Activated CD4-positive, CD25-positive, alpha-beta regulatory T cell treated with anti-CD3 and anti-CD28 coated beads, Interleukin-2, amount 50 U/mL, for 24 hours (primary cell): ENCODE data around the gene ALOX15.
"Not testable (repeated sequence)": the region's sequence is repeated elsewhere in the genome, so short reads cannot be mapped to it uniquely, and the experiment has no call there.

Source experiments
- ATAC-seq, 2 donors: fragments of 150-1000 bp; cut with Tn5 transposase; one replicate each; pipeline ENCODE4 v1.10.0; 2021; ENCODE audit warnings: mild to moderate bottlenecking in 1 of 2, moderate library complexity in 1 of 2

Gene ALOX15

GRCh38 chr17:4641297-4642195, at the start of gene ALOX15:
Gene ALOX15, minus strand, starts transcription at chr17:4641678. Its CDS starts 27 bp downstream, at chr17:4641651.
- ATAC-seq: no peak

- peak in 1 of 2 donors; percentile 49 for ATAC-seq
These were observed 49.3 kb upstream of the ALOX15 start for GRCh38 chr17:4690745-4691144.

GRCh38 chr17:4689872-4690271, 48.4 kb upstream of the ALOX15 start:
- ATAC-seq: not testable (repeated sequence)

- not testable (repeated sequence) for ATAC-seq
These were observed 42.3 kb upstream of the ALOX15 start for GRCh38 chr17:4683739-4684138.

- ATAC-seq: no peak
These were observed 38.2 kb upstream of the ALOX15 start for GRCh38 chr17:4679658-4680057.

- ATAC-seq: no peak
These were observed 37.1 kb upstream of the ALOX15 start for GRCh38 chr17:4678448-4679026.

GRCh38 chr17:4676791-4677190, 35.3 kb upstream of the ALOX15 start:
- no peak for ATAC-seq

- ATAC-seq: no peak
These were observed 34.3 kb upstream of the ALOX15 start for GRCh38 chr17:4675791-4676190.

GRCh38 chr17:4674685-4674998, 33.2 kb upstream of the ALOX15 start:
- no peak for ATAC-seq

GRCh38 chr17:4673986-4674684, 32.7 kb upstream of the ALOX15 start:
- ATAC-seq: no peak

GRCh38 chr17:4673169-4673568, 31.7 kb upstream of the ALOX15 start:
- no peak for ATAC-seq

- ATAC-seq: no peak
These were observed 31.3 kb upstream of the ALOX15 start for GRCh38 chr17:4672751-4673150.

- no peak for ATAC-seq
These were observed 30.7 kb upstream of the ALOX15 start for GRCh38 chr17:4672055-4672630.

GRCh38 chr17:4667166-4667565, 25.7 kb upstream of the ALOX15 start:
- ATAC-seq: no peak

- ATAC-seq: no peak
These were observed 24.8 kb upstream of the ALOX15 start for GRCh38 chr17:4666296-4666695.

- ATAC-seq: no peak
These were observed 23.5 kb upstream of the ALOX15 start for GRCh38 chr17:4665027-4665426.

GRCh38 chr17:4664230-4664629, 22.8 kb upstream of the ALOX15 start:
- no peak for ATAC-seq

GRCh38 chr17:4663711-4664110, 22.2 kb upstream of the ALOX15 start:
- ATAC-seq: no peak

- ATAC-seq: peak in 1 of 2 donors; percentile 60
These were observed 17.2 kb upstream of the ALOX15 start for GRCh38 chr17:4658478-4659305.

- no peak for ATAC-seq
These were observed 16.2 kb upstream of the ALOX15 start for GRCh38 chr17:4657678-4658077.

- not testable (repeated sequence) for ATAC-seq
These were observed 14.5 kb upstream of the ALOX15 start for GRCh38 chr17:4655933-4656332.

GRCh38 chr17:4652997-4653396, 11.5 kb upstream of the ALOX15 start:
- no peak for ATAC-seq
